Aorta (tissue), 5 donors: ENCODE results near the gene TMPRSS12. TPM values are rescaled to one million over a fixed set of nuclear protein-coding genes. Genes with fewer than 3 reads are reported as not detected.

Experiments used
- ATAC-seq: fragments of 200-7000 bp; cut with Tn5 transposase; one replicate; pipeline ENCODE4 v1.9.1; 2022; ENCODE audit warnings: moderate library complexity; ENCODE audit not compliant: low FRiP score
- DNase-seq, 2 donors: peaks; one replicate each; pipeline ENCODE4 v3.0.0-alpha.2; 2020
- H3K27ac ChIP-seq, 2 donors: one replicate each; pipeline ENCODE4 v1.5.1; 2013; ENCODE audit warnings: low read length in 2 of 2, mild to moderate bottlenecking in 2 of 2, moderate library complexity in 2 of 2, control low read depth in 1 of 2, inconsistent platforms in 1 of 2, low read depth in 1 of 2
- H3K27me3 ChIP-seq, 2 donors: one replicate each; pipeline ENCODE4 v1.6.1; 2013; ENCODE audit warnings: control low read depth in 1 of 2, low read length in 1 of 2, mild to moderate bottlenecking in 1 of 2, moderate library complexity in 1 of 2; ENCODE audit not compliant: insufficient read depth in 2 of 2, control insufficient read depth in 1 of 2
- H3K36me3 ChIP-seq, 2 donors: one replicate each; pipeline ENCODE4 v1.6.1; 2013; ENCODE audit warnings: control low read depth in 1 of 2, low read length in 1 of 2, mild to moderate bottlenecking in 1 of 2; ENCODE audit not compliant: insufficient read depth in 2 of 2, control insufficient read depth in 1 of 2
- H3K4me1 ChIP-seq, 2 donors: one replicate each; pipeline ENCODE4 v1.6.1; 2013; ENCODE audit warnings: low read length in 2 of 2, control low read depth in 1 of 2, mild to moderate bottlenecking in 1 of 2, moderate library complexity in 1 of 2; ENCODE audit not compliant: insufficient read depth in 2 of 2, control insufficient read depth in 1 of 2
- H3K4me3 ChIP-seq, 2 donors: one replicate each; pipeline ENCODE4 v1.5.1; 2013; ENCODE audit warnings: low read length in 2 of 2, control low read depth in 1 of 2, mild to moderate bottlenecking in 1 of 2
- H3K9me3 ChIP-seq: one replicate; pipeline ENCODE4 v1.6.1; 2013; ENCODE audit warnings: mild to moderate bottlenecking, low read length; ENCODE audit not compliant: control insufficient read depth
- WGBS, 2 donors: extraction: QIAGEN DNeasy Blood & Tissue Kit; methylation state at CpG; one replicate each; pipeline ENCODE4 v1.1.7; 2013; 5-methylcytosine and 5-hydroxymethylcytosine counted together
- intact Hi-C, 2 donors: fragments of 100-400 bp; cut with DNase I; formaldehyde crosslinking; loops; one replicate each; pipeline versions ENCODE4 v1.14.2 to v1.15.0; 2022
- polyA plus RNA-seq, 2 donors: library from polyadenylated mRNA; stranded (reverse); fragments of 200-250 nt; gene quantifications; one replicate each; pipeline ENCODE4 v1.2.3, GENCODE V29; 2013
- total RNA-seq, 2 donors: library from RNA; stranded (reverse); fragmentation: NEBNext Ultra II Directional; extraction: Animal tissue kit (Norgen Biotek cat#: 25700); gene quantifications; one replicate each; pipeline ENCODE4 v1.2.1, GENCODE V29; 2021
- donor health status: healthy with polysubstance abuse.
- donor health status: Bipolar disorder and iron deficiency.
- donor health status: DM: no; HTN: no; CAD: no.
- donor health status: DM: no; HTN: no; CAD: no.
- donor health status: DM: yes; HTN: yes; CAD: no.

The TMPRSS12 gene
- total and polyA plus RNA-seq, 4 donors = not detected

DNA sequence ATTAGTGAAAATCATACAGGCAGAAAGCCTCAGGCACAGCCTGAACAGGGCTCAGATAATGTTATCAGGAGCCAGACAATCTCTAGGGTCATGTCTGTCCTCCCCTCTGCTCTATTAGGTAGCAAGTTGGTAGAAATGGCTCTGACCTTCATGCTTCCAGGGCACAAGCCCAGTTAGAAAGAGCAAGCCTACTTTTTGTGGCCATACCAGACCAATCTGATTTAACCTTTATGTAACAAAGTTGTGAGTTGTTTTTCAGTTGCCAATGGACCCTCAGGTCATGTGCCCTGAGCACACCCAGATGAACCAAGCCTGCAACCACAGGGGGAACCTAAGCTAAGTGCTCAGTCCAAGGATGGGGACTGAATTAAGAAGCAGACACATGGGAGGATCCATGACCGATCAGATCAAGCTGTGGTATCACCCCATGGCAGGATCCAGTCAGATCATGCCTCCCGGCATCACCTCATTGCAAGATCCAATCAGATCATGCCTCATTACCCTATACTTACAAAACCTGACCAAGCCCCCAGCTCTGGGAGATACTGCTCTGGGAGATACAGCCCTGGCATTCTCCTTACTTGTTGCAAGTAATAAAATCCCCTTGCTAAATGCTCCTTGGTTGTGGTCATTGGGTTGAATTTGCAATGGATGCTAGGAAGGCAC lies 90.9 kb downstream of the TMPRSS12 start:
- Histone ChIP-seq H3K9me3 (no peaks in the 10 kb centered on the region), H3K4me3 (no peak overlapping the region), H3K4me1 (peaks cover 3% of the 10 kb centered on the region in 2 donors), H3K36me3 (peaks cover 0 to 2% of the 10 kb centered on the region in 2 donors), H3K27ac (peak overlapping the region in 1 of 2 donors; percentile 50), H3K27me3 (no peaks in the 10 kb centered on the region)
- intact Hi-C loops = loop anchor here in 1 of 2 donors (2.0 kb wide), 1 partner anchor 49 kb away; no protein-coding TSS in a partner anchor
- WGBS, 2 donors = 91 to 93% methylated on average over 2 of the region's 2 CpGs
- DNase-seq (no peak), ATAC-seq (peak; percentile 44)

DNA sequence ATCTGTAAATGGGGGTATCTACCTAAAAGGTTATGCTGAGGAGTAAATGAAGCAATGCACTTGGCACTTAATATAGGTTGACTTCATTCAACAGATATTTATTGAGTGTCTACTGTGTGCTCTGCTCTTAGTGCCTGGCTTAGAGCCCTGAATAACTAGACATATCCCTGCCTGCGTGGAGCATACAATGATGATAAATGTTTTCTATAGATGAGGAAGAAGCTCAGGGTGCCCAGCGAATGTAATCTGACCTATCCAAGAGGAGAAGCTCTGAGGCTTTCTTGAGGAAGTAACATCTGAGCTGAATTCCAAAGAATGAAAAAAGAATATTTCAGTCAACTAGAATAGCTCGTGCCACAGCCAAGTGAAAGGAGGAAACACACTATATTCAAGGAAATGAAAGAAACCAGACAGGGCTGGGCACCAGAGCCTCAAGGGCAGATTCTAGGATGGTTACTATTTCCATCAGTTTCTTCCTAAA lies 91.7 kb downstream of the TMPRSS12 start:
- Histone ChIP-seq H3K36me3 (peaks cover 0 to 2% of the 10 kb centered on the region in 2 donors), H3K27ac (peak overlapping the region; percentile 39 to 57), H3K9me3 (no peaks in the 10 kb centered on the region), H3K27me3 (no peaks in the 10 kb centered on the region), H3K4me3 (no peak overlapping the region), H3K4me1 (peaks cover 3% of the 10 kb centered on the region in 2 donors)
- intact Hi-C loops = loop anchor here in 1 of 2 donors (2.0 kb wide), 1 partner anchor 48 kb away; no protein-coding TSS in a partner anchor
- 18 to 22% methylated on average over 3 of the region's 3 CpGs for WGBS, 2 donors
- ATAC-seq = peak; percentile 57
- no peak for DNase-seq

- H3K9me3 ChIP-seq = no peaks in the 10 kb centered on the region
- no peaks in the 10 kb centered on the region for H3K27me3 ChIP-seq
- peak overlapping the region; percentile 7 to 42 for H3K27ac ChIP-seq
- intact Hi-C loops = loop anchor here in 1 of 2 donors (2.0 kb wide), 1 partner anchor 48 kb away; no protein-coding TSS in a partner anchor
- ATAC-seq (peak; percentile 53), DNase-seq (no peak)
- no peaks in the 10 kb centered on the region for H3K36me3 ChIP-seq
- H3K4me1 ChIP-seq = peaks cover 3% of the 10 kb centered on the region in 2 donors
- WGBS, 2 donors = 31 to 40% methylated on average over 6 of the region's 6 CpGs
- no peak overlapping the region for H3K4me3 ChIP-seq
Observed at GRCh38 chr12:50934981-50935807, 92.5 kb downstream of the TMPRSS12 start.

GRCh38 chr12:50936821-50937530 lies 94.2 kb downstream of the TMPRSS12 start:
- H3K27ac ChIP-seq = no peak overlapping the region
- ATAC-seq (no peak), DNase-seq (no peak)
- peaks cover 3% of the 10 kb centered on the region in 2 donors for H3K4me1 ChIP-seq
- intact Hi-C loops = no loop called here
- no peaks in the 10 kb centered on the region for H3K36me3 ChIP-seq
- no peaks in the 10 kb centered on the region for H3K9me3 ChIP-seq
- H3K4me3 ChIP-seq = no peak overlapping the region
- WGBS, 2 donors = 85 to 91% methylated on average over 9 of the region's 9 CpGs
- no peaks in the 10 kb centered on the region for H3K27me3 ChIP-seq

Other genes starting within 250 kb of the TMPRSS12 start
- 10 to 100 TPM; 30.9 to 39.0 TPM for gene ATF1, start 78.8 kb upstream of the TMPRSS12 start, total RNA-seq
- gene ATF1, start 78.8 kb upstream of the TMPRSS12 start, polyA plus RNA-seq = 10 to 100 TPM; 10.8 to 22.5 TPM
- gene HIGD1C, start 109.6 kb downstream of the TMPRSS12 start, total RNA-seq = not detected
- not detected for gene HIGD1C, start 109.6 kb downstream of the TMPRSS12 start, polyA plus RNA-seq
- 10 to 100 TPM; 71.9 to 97.2 TPM for gene SLC11A2, start 183.5 kb downstream of the TMPRSS12 start, total RNA-seq
- gene SLC11A2, start 183.5 kb downstream of the TMPRSS12 start, polyA plus RNA-seq = 10 to 100 TPM; 11.1 to 20.6 TPM
- 10 to 100 TPM; 32.6 to 62.3 TPM for gene LETMD1, start 205.4 kb downstream of the TMPRSS12 start, total RNA-seq
- 10 to 100 TPM; 52.6 to 59.6 TPM for gene LETMD1, start 205.4 kb downstream of the TMPRSS12 start, polyA plus RNA-seq
- gene CSRNP2, start 240.7 kb downstream of the TMPRSS12 start, total RNA-seq = 10 to 100 TPM; 32.3 to 34.5 TPM
- gene CSRNP2, start 240.7 kb downstream of the TMPRSS12 start, polyA plus RNA-seq = 10 to 100 TPM in 1 of 2 donors, 1 to 10 TPM in 1; 6.1 to 19.0 TPM